HG03039 (cell line): Measurements from ENCODE around the gene SEMA4F.
A peak's percentile ranks its signal among the peaks of the same experiment; 100 is the strongest.

Experiments
- ATAC-seq: cut with Tn5 transposase; IDR thresholded peaks from one replicate; pipeline ENCODE4 v1.9.1; 2021; ENCODE audit warnings: mild to moderate bottlenecking, moderate library complexity; ENCODE audit not compliant: unreplicated experiment

The SEMA4F gene

DNA sequence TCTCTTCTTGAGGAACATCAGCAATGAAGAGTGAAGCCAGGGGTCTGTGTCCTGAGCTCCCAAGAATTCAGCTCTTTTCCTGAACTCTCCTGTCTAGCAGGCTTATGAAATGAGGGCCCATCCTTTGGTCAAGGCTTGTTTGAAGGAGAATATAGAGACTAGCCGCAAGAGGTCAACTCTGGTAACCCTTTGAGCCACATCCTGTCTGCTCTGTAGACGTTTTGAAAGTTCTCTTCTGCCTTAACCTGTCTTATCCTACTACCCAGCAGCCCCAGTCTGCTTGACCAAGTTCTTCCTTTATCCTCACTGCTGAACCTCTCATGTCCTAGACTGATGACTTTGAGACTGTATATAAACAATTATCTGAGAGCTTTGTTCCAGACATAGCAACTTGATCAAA, 5.4 kb downstream of the SEMA4F start:
- ATAC-seq: no peak

DNA sequence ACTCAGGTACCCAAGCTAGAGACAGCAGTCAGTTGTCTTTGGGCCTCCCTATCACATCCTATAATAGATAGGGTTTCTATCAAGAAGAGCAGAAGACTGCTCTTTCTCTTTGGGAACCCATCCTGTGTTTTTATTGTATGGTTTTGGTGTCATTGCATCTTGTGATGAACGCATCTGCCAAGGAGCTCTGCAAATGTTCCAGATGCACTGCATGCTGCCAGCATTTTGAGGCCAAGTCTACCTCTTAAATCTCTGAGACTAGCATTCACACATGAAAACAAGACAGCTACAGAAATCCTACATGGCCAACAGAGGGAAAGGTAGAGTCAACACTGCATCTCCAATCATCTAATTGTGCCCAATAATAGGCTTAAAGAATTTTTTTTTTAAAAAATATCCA, 14.0 kb downstream of the SEMA4F start:
- no peak for ATAC-seq

DNA sequence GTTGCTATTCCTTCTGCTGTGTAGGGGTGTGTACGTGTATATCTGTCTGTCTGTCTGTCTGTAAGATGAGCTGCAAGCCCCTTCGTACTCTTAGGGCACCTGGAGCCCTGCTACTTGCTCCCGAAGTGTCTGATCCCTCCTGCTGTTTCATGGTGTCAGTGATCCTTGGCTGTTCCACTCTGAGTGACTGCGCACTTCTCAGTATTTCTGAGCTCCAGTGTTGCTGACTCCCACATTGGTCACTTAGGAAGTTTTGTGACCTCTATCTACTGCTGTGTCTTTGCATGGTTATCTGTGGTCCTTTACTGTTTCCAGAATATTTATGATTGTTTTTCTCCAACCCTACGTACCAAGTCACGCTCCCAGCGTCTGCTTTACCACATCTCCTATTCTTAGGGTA, 16.2 kb downstream of the SEMA4F start:
- no peak for ATAC-seq

DNA sequence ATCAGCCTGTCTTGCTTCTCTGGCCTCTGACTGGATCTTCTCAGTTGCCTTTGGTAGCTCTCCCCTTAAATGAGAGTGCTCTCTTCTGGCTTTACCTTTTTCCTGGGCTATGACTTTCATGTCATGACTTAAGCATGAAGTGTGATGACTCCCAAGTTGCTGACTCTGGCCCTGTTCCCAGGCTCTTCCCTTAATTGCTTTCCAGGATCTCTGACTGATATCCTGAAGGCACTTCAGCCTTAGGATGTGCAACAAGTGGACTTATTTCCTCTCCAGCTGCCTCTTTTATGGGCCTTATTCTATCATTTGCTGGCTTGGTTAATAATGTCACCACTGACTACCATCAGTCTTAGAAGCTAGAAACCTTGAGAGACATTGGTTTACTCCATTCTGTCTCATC, 17.4 kb downstream of the SEMA4F start:
- no peak for ATAC-seq

DNA sequence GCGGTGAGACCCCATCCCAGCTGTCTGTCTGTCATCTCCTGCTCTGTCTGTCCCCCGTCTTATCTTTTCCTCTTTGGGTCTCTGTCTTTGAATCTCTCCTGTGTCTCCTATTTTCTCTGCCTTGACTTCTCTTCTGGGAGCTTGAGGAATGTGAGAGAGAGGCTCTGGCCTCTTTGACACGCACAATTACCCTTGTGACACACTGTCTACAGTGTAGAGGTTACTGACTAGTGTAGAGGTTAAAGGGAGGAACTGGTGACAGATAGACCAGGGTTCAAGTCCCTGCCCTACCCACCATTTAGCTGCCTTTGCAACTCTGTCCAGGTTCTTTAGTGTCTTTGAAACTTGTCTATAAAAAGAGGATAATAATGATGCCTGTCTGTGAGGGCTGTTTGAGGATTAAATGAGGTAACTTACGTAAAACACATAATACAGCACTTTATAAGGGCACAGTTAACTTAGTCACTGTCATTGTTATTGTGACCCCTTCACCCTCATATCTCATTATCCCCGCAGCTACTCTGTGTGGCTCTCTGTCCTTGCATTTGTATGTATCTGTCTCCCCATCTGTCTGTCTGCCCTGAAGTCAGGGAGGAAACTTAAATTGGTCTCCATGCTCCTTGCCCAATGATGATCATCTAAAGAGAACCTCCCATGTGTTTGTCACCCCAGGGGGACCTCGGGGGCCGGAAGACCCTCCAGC, 19.9 kb downstream of the SEMA4F start:
- no peak for ATAC-seq

GRCh38 chr2:74675090-74675489, 21.0 kb downstream of the SEMA4F start:
- no peak for ATAC-seq

- ATAC-seq: no peak
Measured at GRCh38 chr2:74676331-74676730, 22.3 kb downstream of the SEMA4F start.

- ATAC-seq: no peak
Measured at GRCh38 chr2:74679615-74680014, 25.6 kb downstream of the SEMA4F start.

- ATAC-seq: no peak
Measured at GRCh38 chr2:74682501-74682900, 28.5 kb downstream of the SEMA4F start.

DNA sequence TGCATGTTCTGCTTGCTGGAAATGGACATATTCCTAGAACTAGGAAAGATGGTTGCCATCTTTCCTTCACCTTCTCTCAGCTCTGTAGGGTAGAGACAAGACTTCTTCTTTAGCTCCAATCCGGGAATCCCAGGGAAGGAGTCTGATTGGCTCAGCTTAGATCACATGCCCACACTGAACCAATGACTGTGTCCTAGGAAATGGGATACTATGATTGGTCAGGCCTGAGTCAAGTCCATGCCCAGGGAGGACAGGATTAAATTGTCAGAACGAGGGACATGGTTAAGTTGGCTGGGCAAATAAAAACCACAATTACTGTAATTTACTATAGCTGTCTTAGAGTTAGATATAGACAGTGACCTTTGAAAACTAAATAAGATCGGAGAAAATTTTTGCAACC, 31.4 kb downstream of the SEMA4F start:
- ATAC-seq: no peak

DNA sequence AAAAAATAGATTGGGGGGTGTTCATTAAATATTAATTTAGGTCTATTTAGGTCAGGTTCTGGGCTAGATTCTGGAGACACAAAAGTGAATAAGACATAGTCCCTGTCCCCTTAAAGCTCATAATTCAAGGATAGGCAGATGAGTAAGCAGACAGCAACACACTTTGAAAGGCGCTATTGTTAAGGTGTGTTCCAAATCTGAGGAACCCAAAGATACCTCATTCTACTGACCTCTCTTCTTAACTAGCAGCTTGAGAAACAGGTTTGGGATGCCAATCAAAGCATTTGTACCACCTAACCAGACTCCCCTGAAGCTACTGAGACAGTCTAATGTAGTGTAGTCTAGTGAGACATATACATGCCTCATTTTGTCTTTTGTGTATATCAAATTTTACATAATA, 34.8 kb downstream of the SEMA4F start:
- ATAC-seq: no peak

GRCh38 chr2:74689671-74690070, 35.6 kb downstream of the SEMA4F start:
- no peak for ATAC-seq

GRCh38 chr2:74690571-74690970, 36.5 kb downstream of the SEMA4F start:
- ATAC-seq: peak; percentile 61

GRCh38 chr2:74691929-74692328, 37.9 kb downstream of the SEMA4F start:
- no peak for ATAC-seq

DNA sequence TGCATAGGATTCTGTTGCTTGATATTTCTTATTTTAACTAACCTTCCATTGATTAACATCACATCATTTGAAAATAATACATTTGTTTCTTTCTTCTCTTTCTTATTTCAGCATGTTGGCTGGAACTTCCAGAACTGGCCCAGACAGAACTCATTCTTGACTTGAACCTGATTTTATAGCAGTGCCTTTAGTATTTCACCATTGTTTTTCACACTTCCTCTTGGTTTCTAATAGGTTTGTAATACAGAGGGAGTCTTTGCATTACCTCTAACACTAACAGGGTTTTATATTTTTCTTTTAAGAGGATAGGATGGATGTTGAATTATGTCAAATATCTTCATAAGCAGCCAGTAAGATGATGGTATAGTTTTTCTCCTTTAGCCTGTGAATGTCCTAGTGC, 39.2 kb downstream of the SEMA4F start:
- no peak for ATAC-seq

- ATAC-seq: no peak
Measured at GRCh38 chr2:74693668-74694067, 39.6 kb downstream of the SEMA4F start.

DNA sequence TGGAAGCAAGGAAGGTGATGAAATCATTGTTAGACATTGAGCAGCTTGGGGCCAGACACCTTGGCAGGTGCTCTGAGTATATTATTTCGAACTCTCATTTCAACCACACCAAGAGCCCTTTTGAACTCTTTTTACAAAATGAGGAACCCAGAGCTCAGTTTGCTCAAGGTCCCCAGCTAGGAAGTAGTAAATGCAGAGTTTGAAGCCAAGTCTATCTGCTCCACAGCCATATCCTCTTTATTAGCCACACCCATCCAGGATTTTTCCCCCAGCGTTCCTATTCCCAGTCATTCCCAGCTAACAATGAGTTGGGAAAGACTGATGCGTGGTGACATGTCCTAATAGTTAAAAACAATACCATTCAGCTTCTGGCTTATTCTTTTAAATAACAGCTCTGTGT, 40.2 kb downstream of the SEMA4F start:
- ATAC-seq: no peak

- ATAC-seq: no peak
Measured at GRCh38 chr2:74695663-74696062, 41.6 kb downstream of the SEMA4F start.

DNA sequence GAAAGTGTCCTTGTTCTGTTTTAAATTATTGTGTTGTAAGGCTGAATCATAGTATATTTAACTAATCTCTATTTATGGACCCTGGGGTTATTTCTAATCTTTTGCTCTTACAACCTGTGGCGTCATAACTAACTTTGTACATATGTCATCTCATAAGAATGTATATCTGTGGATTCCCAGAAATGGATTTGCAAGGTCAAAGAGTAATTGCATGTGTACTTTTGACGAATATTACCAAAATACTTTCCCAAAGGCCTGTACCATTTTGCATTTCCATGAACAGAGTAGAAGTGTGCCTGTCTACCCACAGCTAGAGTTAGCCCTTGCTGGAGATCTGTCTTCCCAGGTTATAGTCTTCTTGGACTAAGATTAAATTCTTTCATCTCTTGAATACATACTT, 42.8 kb downstream of the SEMA4F start:
- no peak for ATAC-seq

GRCh38 chr2:74700643-74701372, 46.8 kb downstream of the SEMA4F start:
- ATAC-seq: no peak

DNA sequence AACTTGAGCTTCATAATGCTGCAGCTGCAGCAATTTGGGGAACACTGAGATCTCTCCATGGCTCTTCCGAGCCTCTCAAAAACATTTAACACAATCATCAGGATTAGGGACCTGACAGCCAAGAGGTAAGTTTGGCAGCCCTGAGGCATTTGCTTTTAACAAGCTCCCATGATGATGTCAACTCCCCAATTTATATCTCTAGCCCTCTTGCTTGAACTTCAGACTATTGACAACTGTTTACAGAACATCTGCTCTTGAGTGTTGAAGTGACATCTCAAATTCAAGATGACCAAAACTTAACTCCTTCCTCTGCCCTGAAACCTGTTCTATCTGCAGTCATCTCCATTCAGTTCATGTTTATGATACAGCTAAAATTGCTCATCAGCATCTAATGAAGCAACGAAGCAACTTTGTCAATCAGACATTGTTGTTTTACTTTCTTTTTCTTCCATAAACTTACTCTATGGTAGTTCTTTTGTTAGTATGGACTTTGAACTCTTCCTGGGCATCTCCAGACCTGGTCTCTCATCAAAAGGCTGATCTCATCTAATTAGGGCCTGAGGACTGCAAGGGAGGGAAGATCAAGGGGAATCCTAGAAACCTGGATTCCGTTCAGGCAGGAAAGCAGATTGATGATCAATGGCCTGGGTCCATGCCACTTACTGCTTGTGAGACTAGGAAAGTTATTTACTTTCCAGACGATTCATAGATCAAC, 48.1 kb downstream of the SEMA4F start:
- no peak for ATAC-seq

DNA sequence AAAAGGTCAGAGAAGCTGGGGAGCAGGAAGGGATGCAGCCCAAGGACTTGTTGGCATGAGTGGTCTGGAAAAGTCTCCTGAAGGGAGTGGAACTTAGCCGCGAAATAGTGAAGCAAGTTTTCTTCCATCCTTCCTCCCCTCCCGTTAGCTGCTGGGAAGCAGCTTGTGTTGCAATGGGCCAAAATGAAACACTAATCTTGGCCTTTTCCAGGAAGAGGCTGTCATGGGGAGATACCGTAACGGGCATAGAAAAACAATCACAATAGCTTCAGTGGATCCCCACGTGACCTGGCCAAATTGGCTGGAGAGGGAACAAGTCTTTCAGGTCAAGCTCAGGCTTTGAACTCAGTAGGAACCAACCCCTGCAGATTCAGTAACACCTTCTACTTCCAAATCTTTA, 49.3 kb downstream of the SEMA4F start:
- no peak for ATAC-seq
